ENCODE measurements around the gene LRG1.

LRG1 gene

GRCh38 chr19:4491446-4491845 lies 48.4 kb downstream of the LRG1 start:
- no peak for DNase-seq

DNA sequence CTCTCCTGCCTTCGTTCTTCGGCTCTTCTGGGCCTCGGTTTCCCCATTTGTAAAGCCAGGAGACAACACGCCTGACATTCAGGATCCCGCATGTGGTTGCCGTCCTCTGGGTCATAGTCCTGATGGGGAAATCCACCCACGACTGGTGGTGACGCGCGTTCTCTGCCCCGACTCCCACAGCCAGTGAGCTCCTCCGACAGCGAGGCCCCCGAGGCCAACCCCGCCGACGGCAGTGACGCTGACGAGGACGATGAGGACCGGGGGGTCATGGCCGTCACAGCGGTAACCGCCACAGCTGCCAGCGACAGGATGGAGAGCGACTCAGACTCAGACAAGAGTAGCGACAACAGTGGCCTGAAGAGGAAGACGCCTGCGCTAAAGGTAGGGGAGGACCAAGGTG lies 51.3 kb downstream of the LRG1 start:
- no peak for DNase-seq

DNA sequence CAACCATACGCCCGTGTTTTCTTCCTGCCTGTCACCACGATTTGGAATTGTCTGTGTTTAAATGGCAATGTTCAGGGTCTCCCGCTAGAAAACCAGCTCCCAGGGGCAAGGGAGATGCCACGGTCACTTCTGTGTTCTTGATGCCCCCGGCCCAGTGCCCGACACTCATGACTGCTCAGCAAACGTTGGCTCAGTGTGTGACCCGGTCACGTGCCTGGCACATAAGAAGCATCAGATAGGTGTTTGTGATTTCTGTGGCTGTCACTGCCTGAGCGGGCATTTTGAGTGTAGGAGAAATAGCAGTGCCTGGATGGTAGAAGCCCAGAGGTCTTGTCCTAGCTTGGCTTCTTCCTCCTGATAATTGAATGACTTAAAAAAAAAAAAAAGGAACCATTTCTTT lies 52.3 kb downstream of the LRG1 start:
- no peak for DNase-seq
